HG02798 (cell line): Measurements from ENCODE around the gene PPP2R3A.
A peak's percentile ranks its signal among the peaks of the same experiment; 100 is the strongest.
"Not testable (repeated sequence)": the region's sequence is repeated elsewhere in the genome, so short reads cannot be mapped to it uniquely, and the experiment has no call there.

Experiments
- ATAC-seq: cut with Tn5 transposase; IDR thresholded peaks from one replicate; pipeline ENCODE4 v1.9.1; 2021; ENCODE audit warnings: mild to moderate bottlenecking; ENCODE audit not compliant: unreplicated experiment, poor library complexity

The PPP2R3A gene, protein sequence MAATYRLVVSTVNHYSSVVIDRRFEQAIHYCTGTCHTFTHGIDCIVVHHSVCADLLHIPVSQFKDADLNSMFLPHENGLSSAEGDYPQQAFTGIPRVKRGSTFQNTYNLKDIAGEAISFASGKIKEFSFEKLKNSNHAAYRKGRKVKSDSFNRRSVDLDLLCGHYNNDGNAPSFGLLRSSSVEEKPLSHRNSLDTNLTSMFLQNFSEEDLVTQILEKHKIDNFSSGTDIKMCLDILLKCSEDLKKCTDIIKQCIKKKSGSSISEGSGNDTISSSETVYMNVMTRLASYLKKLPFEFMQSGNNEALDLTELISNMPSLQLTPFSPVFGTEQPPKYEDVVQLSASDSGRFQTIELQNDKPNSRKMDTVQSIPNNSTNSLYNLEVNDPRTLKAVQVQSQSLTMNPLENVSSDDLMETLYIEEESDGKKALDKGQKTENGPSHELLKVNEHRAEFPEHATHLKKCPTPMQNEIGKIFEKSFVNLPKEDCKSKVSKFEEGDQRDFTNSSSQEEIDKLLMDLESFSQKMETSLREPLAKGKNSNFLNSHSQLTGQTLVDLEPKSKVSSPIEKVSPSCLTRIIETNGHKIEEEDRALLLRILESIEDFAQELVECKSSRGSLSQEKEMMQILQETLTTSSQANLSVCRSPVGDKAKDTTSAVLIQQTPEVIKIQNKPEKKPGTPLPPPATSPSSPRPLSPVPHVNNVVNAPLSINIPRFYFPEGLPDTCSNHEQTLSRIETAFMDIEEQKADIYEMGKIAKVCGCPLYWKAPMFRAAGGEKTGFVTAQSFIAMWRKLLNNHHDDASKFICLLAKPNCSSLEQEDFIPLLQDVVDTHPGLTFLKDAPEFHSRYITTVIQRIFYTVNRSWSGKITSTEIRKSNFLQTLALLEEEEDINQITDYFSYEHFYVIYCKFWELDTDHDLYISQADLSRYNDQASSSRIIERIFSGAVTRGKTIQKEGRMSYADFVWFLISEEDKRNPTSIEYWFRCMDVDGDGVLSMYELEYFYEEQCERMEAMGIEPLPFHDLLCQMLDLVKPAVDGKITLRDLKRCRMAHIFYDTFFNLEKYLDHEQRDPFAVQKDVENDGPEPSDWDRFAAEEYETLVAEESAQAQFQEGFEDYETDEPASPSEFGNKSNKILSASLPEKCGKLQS (N-terminal part only)

DNA sequence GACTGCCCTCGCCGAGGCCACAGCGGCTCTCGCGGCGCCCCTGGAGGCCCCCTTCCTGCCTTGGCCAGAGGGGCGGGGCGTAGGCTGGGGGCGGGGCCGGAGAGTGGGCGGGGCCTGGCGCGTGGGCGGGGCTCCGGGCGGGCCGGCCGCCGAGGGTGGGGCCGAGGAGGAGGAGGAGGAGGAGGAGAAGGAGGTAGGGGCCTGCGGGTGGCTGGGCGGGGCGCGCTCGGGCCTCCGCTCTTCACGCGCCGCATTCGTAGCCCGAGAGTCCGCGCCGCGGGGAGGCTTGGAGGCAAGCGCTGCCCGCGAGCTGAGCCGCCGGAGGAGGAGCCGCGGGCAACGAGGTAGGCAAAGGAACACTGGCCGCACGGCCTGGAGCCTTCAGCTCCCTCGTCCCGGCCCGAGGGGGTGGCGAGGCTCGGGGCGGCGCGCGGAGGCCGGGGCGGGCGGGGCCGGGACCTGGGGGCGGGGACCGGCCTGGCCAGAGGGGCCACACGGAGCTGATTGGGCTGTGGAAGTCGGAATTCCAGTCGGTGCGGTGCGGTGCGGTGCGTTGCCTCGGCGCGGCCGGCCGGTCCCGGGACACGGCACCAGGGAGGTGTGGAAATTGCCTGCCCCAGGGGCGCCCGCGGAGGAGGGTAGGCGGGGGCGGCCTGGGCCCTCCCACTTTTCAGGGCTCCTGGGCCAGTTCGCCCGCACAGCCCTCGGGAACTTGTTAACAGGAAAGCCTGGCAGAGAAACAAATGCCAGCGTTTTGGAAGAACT lies at the start of gene PPP2R3A:
TSS of gene PPP2R3A (plus strand) at position 223 of the 765 bp plus-strand sequence. CDS start 35,771 bp downstream, outside the sequence.
- ATAC-seq: peak; percentile 76

DNA sequence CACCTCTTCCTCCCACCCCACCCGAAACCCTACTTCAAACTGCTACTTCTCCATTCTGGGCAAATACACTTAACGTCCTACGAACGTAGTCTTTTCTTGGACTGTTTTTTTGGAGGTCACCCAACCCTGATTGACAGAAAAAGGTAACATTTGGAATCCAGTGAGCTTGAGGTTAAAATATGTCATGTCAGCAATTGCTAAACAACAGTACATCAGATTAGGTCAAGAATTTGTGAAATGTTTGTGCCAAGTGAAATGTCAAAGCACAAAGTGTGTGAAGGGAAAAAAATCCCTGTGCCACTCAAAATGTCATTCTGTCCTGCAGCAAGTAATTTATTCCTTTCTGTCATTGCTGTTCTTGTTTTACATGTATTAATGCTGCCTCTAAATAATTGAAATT lies 49.2 kb upstream of the PPP2R3A start:
- ATAC-seq: no peak

DNA sequence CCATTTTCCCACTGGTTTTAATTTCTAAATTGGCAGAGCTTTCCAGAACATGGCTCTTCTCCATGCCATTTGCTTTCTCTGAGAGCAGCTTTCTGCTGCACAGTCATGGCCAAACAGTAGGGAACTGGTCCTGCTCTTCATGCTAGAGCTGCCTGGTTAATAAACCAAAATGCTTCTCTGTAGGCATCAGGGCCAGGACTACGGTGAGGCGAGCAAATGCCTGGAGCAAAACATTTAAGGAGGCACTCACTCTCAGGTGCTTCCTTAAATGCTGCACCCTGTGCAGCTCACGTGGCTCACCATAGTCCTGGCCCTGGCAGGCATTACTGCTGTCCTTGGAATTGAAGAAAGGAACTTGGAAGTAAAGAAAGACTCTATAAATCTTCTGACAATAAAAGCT lies 48.5 kb upstream of the PPP2R3A start:
- no peak for ATAC-seq

DNA sequence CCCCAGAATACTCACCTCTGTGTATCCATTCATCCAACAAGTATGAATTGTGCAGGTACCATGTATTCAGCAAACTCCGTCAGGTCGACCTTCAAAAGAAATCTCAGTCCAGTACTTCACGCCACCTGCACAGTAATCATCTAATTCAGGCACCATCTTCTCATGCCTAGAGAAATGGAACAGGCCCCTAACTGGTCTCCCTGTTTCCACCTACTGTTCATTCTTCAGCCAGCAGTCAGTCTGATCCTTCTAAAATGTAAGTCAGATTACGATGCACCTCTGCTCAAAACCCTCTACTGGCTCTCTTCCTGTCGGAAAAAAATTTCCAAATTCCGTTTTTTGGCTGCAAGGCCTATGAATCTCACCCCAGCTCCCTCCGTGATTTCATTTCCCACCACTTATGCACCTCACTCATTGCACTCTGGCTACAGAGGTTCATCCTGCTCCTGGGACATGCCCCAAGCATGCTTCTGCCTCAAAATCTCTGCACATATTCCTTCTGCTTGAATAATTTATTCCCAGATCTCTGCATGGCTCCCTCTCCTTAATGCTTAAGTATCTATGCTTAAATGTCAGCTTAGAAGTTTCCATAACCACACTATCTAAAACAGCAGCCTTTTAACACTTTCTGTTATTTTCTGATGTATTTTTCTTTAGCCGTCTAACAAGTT lies 47.5 kb upstream of the PPP2R3A start:
- ATAC-seq: no peak

DNA sequence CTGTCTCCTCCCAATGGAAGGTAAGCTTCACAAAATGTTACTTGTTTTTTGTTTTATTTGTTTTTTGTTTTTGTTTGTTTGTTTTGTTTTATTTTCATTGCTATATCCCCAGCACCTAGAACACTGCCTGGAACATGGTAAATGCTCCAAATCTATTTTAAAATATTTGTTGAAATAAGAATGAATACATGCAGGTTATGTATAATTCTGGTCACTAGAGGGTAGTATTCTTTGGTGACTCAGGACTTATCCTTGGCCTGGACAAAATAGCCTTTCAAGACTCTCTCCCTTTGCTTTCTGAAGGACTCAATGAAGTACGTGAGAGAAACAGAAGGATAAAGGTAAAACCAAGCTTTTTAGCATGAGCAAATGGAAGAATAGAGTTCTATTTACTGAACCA lies 46.9 kb upstream of the PPP2R3A start:
- ATAC-seq: no peak

DNA sequence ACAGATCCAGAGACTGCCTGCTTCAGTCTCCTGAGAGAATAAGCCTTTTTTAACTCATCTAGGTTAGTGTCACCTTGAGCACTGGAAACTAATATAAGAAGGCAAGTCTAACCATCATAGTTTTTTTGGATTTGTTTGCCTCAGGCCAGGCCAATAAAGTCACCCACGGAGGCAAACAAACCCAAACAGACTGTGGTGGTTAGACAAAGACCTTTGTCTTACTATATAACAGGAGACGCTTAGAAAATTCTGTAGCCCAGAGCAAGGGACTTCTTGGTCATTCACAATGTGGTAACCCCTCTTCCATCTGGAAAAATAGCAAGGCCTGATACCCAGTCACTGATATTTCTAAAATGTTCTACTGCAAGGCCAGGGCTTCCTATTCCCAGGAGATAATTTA lies 45.3 kb upstream of the PPP2R3A start:
- no peak for ATAC-seq

DNA sequence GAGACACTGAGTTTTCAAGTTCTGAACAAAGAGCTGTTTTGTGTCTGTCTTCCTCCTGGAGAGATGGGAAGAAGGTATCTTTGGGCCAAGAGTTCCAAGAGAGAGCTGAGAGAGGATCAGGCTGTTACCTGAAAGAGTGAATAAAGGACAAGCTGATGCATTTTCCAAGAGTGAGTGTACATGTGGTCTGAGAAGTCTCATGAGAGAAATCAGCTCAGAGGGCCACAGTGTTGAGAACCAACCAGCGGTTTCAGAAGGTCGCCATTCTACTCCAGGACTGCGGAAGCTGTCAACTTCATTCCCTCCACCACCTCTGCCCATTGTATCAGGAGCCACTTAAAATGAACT lies 42.7 kb upstream of the PPP2R3A start:
- ATAC-seq: no peak

DNA sequence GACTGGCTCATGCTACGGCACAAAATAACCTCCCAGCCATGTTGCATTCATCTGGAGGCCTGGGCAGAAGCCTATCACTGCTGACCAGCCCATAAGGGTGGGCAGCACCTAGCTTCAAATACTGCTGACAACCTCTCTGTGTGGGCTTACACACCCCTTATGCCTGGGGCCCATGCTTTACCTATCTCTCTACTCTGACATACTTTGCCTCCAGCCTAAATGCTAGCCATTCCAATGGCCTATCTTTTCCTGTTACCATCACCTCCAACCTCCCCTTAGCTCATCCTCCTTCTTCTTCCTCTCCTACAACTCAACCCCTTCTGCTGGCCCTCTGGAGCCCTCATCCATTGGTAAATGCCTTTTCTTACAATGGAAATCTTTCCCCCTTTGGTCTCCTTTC lies 41.0 kb upstream of the PPP2R3A start:
- ATAC-seq: no peak

DNA sequence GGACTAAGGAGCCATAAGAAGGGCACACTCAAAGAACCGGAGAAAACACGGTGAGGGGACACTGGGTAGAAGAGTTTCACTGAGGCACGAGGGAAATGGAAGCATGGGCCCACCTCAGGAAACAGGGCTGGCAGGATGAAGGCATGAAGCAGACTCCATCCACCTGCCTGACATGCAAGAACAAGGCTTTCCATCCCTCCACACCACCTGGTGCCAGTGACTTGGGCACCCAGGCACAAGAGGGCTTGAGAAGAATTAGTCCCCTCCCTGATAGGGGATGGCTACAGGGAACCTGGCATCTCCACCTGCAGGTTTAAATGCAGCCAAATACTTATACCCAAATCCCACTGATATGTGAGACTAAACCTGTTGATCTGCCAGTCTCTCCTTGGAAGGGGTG lies 38.9 kb upstream of the PPP2R3A start:
- ATAC-seq: no peak

DNA sequence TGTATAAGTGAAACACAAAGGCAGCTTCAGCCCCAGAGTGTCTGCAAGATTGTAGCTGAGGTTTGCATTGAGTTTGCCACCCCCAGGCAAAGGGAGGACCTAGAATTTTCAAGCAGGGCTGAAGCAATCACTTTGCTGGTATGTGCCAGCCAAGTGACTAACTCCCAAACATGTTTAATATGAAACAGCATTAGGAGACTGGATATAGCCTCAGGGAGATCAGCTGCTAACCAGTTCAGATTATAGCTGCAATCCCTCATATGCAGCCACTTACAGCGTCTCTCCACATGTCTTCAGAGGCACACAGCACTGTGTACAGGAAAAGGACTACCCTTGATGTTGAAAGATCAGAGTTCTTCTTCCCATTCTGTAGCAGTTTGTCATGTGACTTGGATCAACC lies 38.4 kb upstream of the PPP2R3A start:
- ATAC-seq: no peak

DNA sequence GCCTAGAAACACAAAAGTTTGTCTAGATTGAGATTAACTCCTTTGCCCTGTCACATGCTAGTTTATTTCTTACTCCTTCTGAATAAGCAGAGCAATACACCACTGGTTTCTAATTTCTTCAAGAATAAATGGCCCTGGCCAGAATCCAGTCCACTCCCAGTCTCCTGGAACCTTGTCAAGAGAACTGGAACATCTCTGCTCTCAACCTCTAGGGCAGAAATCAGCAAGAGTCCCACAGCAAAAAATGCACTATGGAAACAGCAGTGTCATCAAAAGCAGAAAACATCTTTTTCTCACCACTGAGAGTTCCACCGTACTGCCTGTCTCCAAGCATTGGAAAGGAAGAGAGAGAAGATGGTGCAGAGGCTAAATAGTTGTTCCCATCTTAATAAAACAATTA lies 35.9 kb upstream of the PPP2R3A start:
- no peak for ATAC-seq

DNA sequence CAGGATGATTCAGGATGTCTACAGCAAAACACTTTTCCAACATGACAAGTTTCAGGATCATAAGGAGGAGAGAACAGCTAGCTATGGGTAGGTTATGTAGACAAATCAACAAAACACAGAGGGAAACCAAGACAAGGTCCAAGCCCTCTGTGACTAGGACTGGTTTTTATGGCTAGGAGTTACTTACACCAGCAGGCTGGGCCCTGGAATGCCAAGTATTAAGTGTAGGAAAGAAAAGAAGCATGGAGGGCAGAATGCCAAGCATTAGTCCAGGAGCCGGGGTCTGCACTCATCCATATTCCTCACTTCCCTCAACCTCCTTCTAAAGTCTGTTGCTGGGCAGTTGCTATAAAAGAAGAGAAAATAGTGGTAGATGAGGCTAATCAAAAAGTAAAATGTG lies 35.3 kb upstream of the PPP2R3A start:
- ATAC-seq: no peak

DNA sequence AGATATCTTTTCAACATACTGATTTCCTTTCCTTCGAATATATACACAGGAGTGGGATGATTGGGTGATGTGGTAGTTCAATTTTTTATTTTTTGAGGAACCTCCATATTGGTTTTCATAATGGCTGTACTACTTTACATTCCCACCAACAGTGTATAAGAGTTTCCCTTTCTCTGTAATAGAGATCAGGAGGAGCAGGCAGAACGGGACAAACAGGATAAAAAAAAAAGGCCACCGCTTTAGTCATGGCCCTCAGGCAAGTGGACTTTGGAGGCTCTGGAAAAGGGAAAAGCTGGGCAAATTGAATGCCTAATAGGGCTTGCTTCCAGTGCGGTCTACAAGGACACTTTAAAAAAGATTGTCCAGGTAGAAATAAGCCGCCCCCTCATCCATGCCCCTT lies 30.4 kb upstream of the PPP2R3A start:
- not testable (repeated sequence) for ATAC-seq

DNA sequence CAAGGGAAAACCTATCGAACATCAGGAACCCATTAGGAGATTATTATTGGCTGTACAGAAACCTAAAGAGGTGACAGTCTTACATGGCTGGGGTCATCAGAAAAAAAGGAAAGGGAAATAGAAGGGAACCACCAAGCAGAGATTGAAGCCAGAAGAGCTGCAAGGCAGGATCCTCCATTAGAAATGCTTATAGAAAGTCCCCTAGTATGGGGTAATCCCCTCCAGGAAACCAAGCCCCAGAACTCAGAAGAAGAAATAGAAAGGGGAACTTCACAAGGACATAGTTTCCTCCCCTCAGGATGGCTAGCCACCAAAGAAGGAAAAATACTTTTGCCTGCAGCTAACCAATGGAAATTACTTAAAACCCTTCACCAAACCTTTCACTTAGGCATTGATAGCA lies 27.8 kb upstream of the PPP2R3A start:
- ATAC-seq: not testable (repeated sequence)

DNA sequence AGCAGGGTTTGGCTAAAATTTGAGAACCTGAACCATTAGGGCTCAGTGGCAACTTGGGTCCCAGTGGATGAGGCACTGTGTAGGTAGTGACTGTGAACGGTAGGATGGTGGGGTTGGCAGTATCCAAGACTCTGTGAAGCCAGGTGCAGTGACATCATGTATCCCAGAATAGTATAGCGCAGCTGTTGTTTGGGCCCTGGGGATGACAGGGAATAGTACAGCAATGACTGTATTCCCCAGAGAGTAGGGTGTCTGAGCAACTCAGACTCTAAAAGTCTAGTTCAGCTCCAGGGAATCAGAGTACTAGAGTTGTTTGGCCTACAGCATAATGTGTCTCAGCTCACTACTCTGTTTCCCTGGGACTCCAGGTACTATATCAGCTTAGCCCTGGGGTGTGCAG lies 20.7 kb upstream of the PPP2R3A start:
- no peak for ATAC-seq

DNA sequence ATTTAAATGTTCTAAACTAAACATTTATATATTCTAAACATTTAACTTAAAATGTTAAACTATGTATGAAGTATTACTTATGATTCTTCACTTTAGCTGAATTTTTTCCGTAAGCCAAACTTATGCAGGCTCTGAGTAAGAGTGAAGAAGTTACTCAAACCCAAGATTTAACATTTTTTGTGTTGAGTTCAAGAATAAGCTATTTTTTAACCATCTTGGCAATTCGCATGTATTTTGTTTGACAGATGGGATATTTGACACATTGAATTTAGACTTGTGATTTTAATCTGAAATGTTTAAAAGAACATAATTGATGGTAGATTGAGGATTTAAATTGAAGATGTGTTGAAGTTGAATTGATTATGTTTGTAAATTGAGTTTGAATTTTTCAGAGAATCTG lies 14.6 kb upstream of the PPP2R3A start:
- ATAC-seq: no peak

DNA sequence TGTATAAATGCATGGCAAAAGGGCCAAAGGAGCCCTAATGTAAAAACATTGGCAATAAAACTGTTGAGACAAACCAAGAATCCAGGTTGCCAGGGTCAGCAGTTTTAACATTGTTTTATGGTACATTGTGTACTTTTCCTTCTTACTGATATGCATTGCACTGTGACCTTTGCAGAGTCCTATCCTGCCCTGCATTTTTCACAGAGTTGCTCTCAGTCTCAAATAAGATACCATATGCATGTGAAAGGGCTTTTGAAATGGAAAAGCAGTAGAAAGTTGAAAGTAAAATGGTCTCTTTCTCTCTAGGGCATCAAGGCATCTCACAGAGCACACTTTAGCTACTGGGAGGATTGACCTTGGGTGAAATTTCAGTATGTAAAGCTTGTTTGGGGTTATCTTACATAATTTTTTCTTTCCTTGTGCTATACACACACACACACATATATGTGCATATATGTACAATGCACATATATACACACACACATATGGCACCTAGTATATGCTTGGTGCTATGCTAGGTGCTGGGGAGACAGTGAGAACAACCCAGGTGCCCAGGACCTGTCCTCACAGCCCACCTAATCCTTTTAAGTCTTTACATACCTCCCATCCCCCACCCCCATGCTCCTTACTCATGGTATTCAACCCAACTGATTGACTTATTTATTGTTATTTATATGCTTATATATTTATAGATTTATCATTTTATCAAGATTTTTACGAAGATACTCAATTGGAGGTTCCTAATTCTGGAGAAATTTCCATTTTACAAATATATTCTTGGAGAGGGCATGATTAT lies 1.2 kb upstream of the PPP2R3A start:
- ATAC-seq: no peak

DNA sequence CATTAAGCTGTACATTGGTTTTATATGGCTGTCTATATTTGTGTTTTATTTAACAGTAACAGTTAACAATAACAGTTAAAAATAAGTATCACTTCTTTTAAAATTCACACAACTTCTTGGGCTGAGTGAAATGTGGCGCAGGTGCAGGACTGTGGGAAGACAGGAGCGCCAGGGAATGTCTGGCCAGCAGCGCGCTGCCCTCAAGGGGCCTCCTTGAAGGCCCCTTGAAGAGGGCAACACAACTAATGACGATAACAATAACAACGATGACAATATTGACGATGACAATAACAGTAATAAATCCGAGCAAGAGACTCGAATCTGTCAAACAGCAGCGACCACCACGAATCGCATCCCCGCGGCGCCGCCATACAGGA lies 411 bp upstream of the PPP2R3A start:
- no peak for ATAC-seq
